Skeletal muscle satellite cell (primary cell): ENCODE measurements around the gene OBP2B.
A peak's percentile ranks its signal among the peaks of the same experiment; 100 is the strongest.

Source experiments
- H3K27me3 ChIP-seq: 2 replicates; pipeline ENCODE4 v1.7.0; 2013; ENCODE audit warnings: low read length; ENCODE audit not compliant: control insufficient read depth, insufficient read depth
- H3K36me3 ChIP-seq: 2 replicates; pipeline ENCODE4 v1.7.0; 2013; ENCODE audit warnings: mild to moderate bottlenecking, control low read depth, low read length; ENCODE audit not compliant: insufficient read depth
- H3K4me1 ChIP-seq: 2 replicates; pipeline ENCODE4 v1.7.0; 2013; ENCODE audit warnings: low read length; ENCODE audit not compliant: control insufficient read depth, insufficient read depth
- H3K4me2 ChIP-seq: 2 replicates; pipeline ENCODE4 v1.7.0; 2013; ENCODE audit warnings: mild to moderate bottlenecking, low read length
- H3K4me3 ChIP-seq: 2 replicates; pipeline ENCODE4 v1.7.0; 2013; ENCODE audit warnings: low read length
- H3K9ac ChIP-seq: 2 replicates; pipeline ENCODE4 v1.7.0; 2013; ENCODE audit warnings: mild to moderate bottlenecking, low read depth, low read length, moderate library complexity
- H3K9me3 ChIP-seq: replicated peaks from 2 replicates; pipeline ENCODE4 v1.7.0; 2013; ENCODE audit warnings: mild to moderate bottlenecking, control low read depth, low read length

The OBP2B gene

GRCh38 chr9:133250741-133251170 lies 41.7 kb upstream of the OBP2B start:
- H3K4me1 ChIP-seq = no peaks in the 10 kb centered on the region
- H3K9ac ChIP-seq = no peak overlapping the region
- H3K36me3 ChIP-seq = no peaks in the 10 kb centered on the region
- H3K4me2 ChIP-seq = no peak overlapping the region
- H3K27me3 ChIP-seq = peaks cover 41% of the 10 kb centered on the region
- H3K4me3 ChIP-seq = no peak overlapping the region
- no peaks in the 10 kb centered on the region for H3K9me3 ChIP-seq

- H3K9me3 ChIP-seq = no peaks in the 10 kb centered on the region
- no peak overlapping the region for H3K4me2 ChIP-seq
- peaks cover 52% of the 10 kb centered on the region for H3K27me3 ChIP-seq
- no peaks in the 10 kb centered on the region for H3K36me3 ChIP-seq
- no peak overlapping the region for H3K4me3 ChIP-seq
- no peaks in the 10 kb centered on the region for H3K4me1 ChIP-seq
- no peak overlapping the region for H3K9ac ChIP-seq
These were observed 40.3 kb upstream of the OBP2B start for GRCh38 chr9:133249337-133249736.

- Histone ChIP-seq H3K36me3 (no peaks in the 10 kb centered on the region), H3K27me3 (peaks cover 57% of the 10 kb centered on the region), H3K9me3 (no peaks in the 10 kb centered on the region), H3K9ac (no peak overlapping the region), H3K4me1 (no peaks in the 10 kb centered on the region), H3K4me3 (no peak overlapping the region), H3K4me2 (no peak overlapping the region)
These were observed 39.8 kb upstream of the OBP2B start for GRCh38 chr9:133248726-133249295.

- no peak overlapping the region for H3K9ac ChIP-seq
- H3K36me3 ChIP-seq = no peaks in the 10 kb centered on the region
These were observed 38.6 kb upstream of the OBP2B start for GRCh38 chr9:133247632-133248031.

GRCh38 chr9:133246991-133247390 lies 37.9 kb upstream of the OBP2B start:
- Histone ChIP-seq H3K27me3 (peaks cover 57% of the 10 kb centered on the region), H3K4me1 (no peaks in the 10 kb centered on the region), H3K4me2 (no peak overlapping the region), H3K9ac (no peak overlapping the region), H3K36me3 (no peaks in the 10 kb centered on the region), H3K9me3 (no peaks in the 10 kb centered on the region), H3K4me3 (no peak overlapping the region)

More at GRCh38 chr9:133247632-133248031, 38.6 kb upstream of the OBP2B start:
- no peak overlapping the region for H3K4me2 ChIP-seq
- no peaks in the 10 kb centered on the region for H3K9me3 ChIP-seq
- no peaks in the 10 kb centered on the region for H3K4me1 ChIP-seq
- H3K4me3 ChIP-seq = no peak overlapping the region
- peaks cover 56% of the 10 kb centered on the region for H3K27me3 ChIP-seq

GRCh38 chr9:133246562-133246961 lies 37.5 kb upstream of the OBP2B start:
- H3K9ac ChIP-seq = no peak overlapping the region
- H3K36me3 ChIP-seq = no peaks in the 10 kb centered on the region
- peaks cover 54% of the 10 kb centered on the region for H3K27me3 ChIP-seq
- no peaks in the 10 kb centered on the region for H3K9me3 ChIP-seq
- no peak overlapping the region for H3K4me3 ChIP-seq
- H3K4me2 ChIP-seq = no peak overlapping the region
- no peaks in the 10 kb centered on the region for H3K4me1 ChIP-seq

GRCh38 chr9:133242991-133243390 lies 33.9 kb upstream of the OBP2B start:
- no peak overlapping the region for H3K4me2 ChIP-seq
- peaks cover 40% of the 10 kb centered on the region for H3K27me3 ChIP-seq
- no peak overlapping the region for H3K4me3 ChIP-seq
- H3K4me1 ChIP-seq = peaks cover 6% of the 10 kb centered on the region
- no peaks in the 10 kb centered on the region for H3K36me3 ChIP-seq
- no peaks in the 10 kb centered on the region for H3K9me3 ChIP-seq
- no peak overlapping the region for H3K9ac ChIP-seq

- Histone ChIP-seq H3K36me3 (no peaks in the 10 kb centered on the region), H3K9me3 (no peaks in the 10 kb centered on the region), H3K9ac (no peak overlapping the region), H3K4me2 (no peak overlapping the region), H3K27me3 (peaks cover 43% of the 10 kb centered on the region), H3K4me3 (no peak overlapping the region), H3K4me1 (peaks cover 12% of the 10 kb centered on the region)
These were observed 33.2 kb upstream of the OBP2B start for GRCh38 chr9:133242241-133242640.

- Histone ChIP-seq H3K9me3 (no peaks in the 10 kb centered on the region), H3K4me3 (no peak overlapping the region), H3K4me2 (no peak overlapping the region), H3K4me1 (peaks cover 14% of the 10 kb centered on the region), H3K27me3 (peaks cover 38% of the 10 kb centered on the region), H3K36me3 (no peaks in the 10 kb centered on the region), H3K9ac (no peak overlapping the region)
These were observed 30.6 kb upstream of the OBP2B start for GRCh38 chr9:133239533-133240090.

- Histone ChIP-seq H3K4me1 (peaks cover 14% of the 10 kb centered on the region), H3K9me3 (no peaks in the 10 kb centered on the region), H3K4me2 (peak overlapping the region; percentile 63), H3K36me3 (no peaks in the 10 kb centered on the region), H3K4me3 (peak overlapping the region; percentile 43), H3K27me3 (peaks cover 34% of the 10 kb centered on the region), H3K9ac (no peak overlapping the region)
These were observed 29.9 kb upstream of the OBP2B start for GRCh38 chr9:133238851-133239532.

- Histone ChIP-seq H3K36me3 (no peaks in the 10 kb centered on the region), H3K27me3 (peaks cover 28% of the 10 kb centered on the region), H3K9me3 (no peaks in the 10 kb centered on the region), H3K4me2 (peak overlapping the region; percentile 63), H3K4me1 (peaks cover 14% of the 10 kb centered on the region), H3K9ac (no peak overlapping the region), H3K4me3 (peak overlapping the region; percentile 43)
These were observed 29.3 kb upstream of the OBP2B start for GRCh38 chr9:133238272-133238850.
